Smooth muscle cell of the brain vasculature (primary cell): ENCODE measurements around the gene MYO5B.
A peak's percentile ranks its signal among the peaks of the same experiment; 100 is the strongest.

Experiments used
- DNase-seq: peaks from one replicate; pipeline ENCODE4 v3.0.0-alpha.2; 2012; ENCODE audit warnings: low read depth, low spot score

The MYO5B gene

GRCh38 chr18:50014606-50015005 lies 180.3 kb downstream of the MYO5B start:
- DNase-seq: no peak

GRCh38 chr18:50013363-50014138 lies 181.4 kb downstream of the MYO5B start:
- DNase-seq: no peak

- peak; percentile 29 for DNase-seq
Measured at GRCh38 chr18:50011813-50012435, 183.0 kb downstream of the MYO5B start.

GRCh38 chr18:50009773-50010335 lies 185.1 kb downstream of the MYO5B start:
- no peak for DNase-seq

- no peak for DNase-seq
Measured at GRCh38 chr18:50008306-50008705, 186.6 kb downstream of the MYO5B start.

- no peak for DNase-seq
Measured at GRCh38 chr18:50006470-50007046, 188.4 kb downstream of the MYO5B start.

GRCh38 chr18:50004013-50004412 lies 190.9 kb downstream of the MYO5B start:
- DNase-seq: no peak

- DNase-seq: no peak
Measured at GRCh38 chr18:50002781-50003180, 192.2 kb downstream of the MYO5B start.

- no peak for DNase-seq
Measured at GRCh38 chr18:50000227-50000626, 194.7 kb downstream of the MYO5B start.

- DNase-seq: no peak
Measured at GRCh38 chr18:49999128-49999527, 195.8 kb downstream of the MYO5B start.

- DNase-seq: no peak
Measured at GRCh38 chr18:49997558-49997957, 197.4 kb downstream of the MYO5B start.

- DNase-seq: no peak
Measured at GRCh38 chr18:49994410-49994809, 200.5 kb downstream of the MYO5B start.

- no peak for DNase-seq
Measured at GRCh38 chr18:49993299-49993698, 201.6 kb downstream of the MYO5B start.

GRCh38 chr18:49988733-49989132 lies 206.2 kb downstream of the MYO5B start:
- no peak for DNase-seq

GRCh38 chr18:49988101-49988500 lies 206.8 kb downstream of the MYO5B start:
- DNase-seq: no peak

- no peak for DNase-seq
Measured at GRCh38 chr18:49985236-49985635, 209.7 kb downstream of the MYO5B start.

- DNase-seq: no peak
Measured at GRCh38 chr18:49980896-49981295, 214.1 kb downstream of the MYO5B start.

GRCh38 chr18:49976795-49977560 lies 218.0 kb downstream of the MYO5B start:
- DNase-seq: no peak

GRCh38 chr18:49976001-49976400 lies 218.9 kb downstream of the MYO5B start:
- DNase-seq: no peak

- DNase-seq: no peak
Measured at GRCh38 chr18:49974079-49974478, 220.9 kb downstream of the MYO5B start.

GRCh38 chr18:49973592-49973991 lies 221.4 kb downstream of the MYO5B start:
- DNase-seq: no peak

GRCh38 chr18:49972535-49972934 lies 222.4 kb downstream of the MYO5B start:
- no peak for DNase-seq
